ENCODE results near the gene ACTBL2. TPM values are rescaled to one million over a fixed set of nuclear protein-coding genes. Genes with fewer than 3 reads are reported as not detected.

The ACTBL2 gene
- total and polyA plus RNA-seq, 2 experiments from 2014 or later: 0.17 to 0.83 TPM

- Histone ChIP-seq H3K4me2 (no peak overlapping the region), H3K9me3 (ENCODE audit: low read depth) (no peaks in the 10 kb centered on the region), H3K36me3 (replicated peaks; ENCODE audit: insufficient read depth, low read depth) (no peaks in the 10 kb centered on the region), H3K27ac (no peak overlapping the region), H2AFZ (no peak overlapping the region), H3K9me2 (replicated peaks; ENCODE audit: insufficient read depth) (no peaks in the 10 kb centered on the region), H3K4me1 (ENCODE audit: insufficient read depth) (peaks cover 22% of the 10 kb centered on the region), H3K4me3 (no peak overlapping the region), H4K20me1 (ENCODE audit: insufficient read depth, poor library complexity, severe bottlenecking) (no peaks in the 10 kb centered on the region), H3K27me3 (no peaks in the 10 kb centered on the region), H3K79me2 (no peaks in the 10 kb centered on the region)
- DNase-seq (ENCODE audit: low spot score): no peak
- no peak for TF ChIP-seq CTCF (IDR thresholded peaks at IDR 0.05; ENCODE audit: poor library complexity)
- no peak for TF ChIP-seq EZH2phosphoT487 (IDR thresholded peaks at IDR 0.05; ENCODE audit: low read depth, severe bottlenecking, unreplicated experiment)
- no peak for TF ChIP-seq EZH2 (IDR thresholded peaks at IDR 0.05; ENCODE audit: borderline replicate concordance)
- 93% methylated on average over 2 of the region's 2 CpGs for WGBS (ENCODE audit: low lambda C conversion rate, missing lambda C conversion rate)
Measured at GRCh38 chr5:57432876-57433275, 49.7 kb downstream of the ACTBL2 start.

GRCh38 chr5:57431759-57432158 is 50.9 kb downstream of the ACTBL2 start:
- H3K27me3 ChIP-seq: no peaks in the 10 kb centered on the region
- peaks cover 22% of the 10 kb centered on the region for H3K4me1 ChIP-seq (ENCODE audit: insufficient read depth)
- no peak overlapping the region for H2AFZ ChIP-seq
- no peaks in the 10 kb centered on the region for H3K79me2 ChIP-seq
- no peak for DNase-seq (ENCODE audit: low spot score)
- no peaks in the 10 kb centered on the region for H3K9me2 ChIP-seq (replicated peaks; ENCODE audit: insufficient read depth)
- TF ChIP-seq EZH2phosphoT487 (IDR thresholded peaks at IDR 0.05; ENCODE audit: low read depth, severe bottlenecking, unreplicated experiment): no peak
- no peak for TF ChIP-seq EZH2 (IDR thresholded peaks at IDR 0.05; ENCODE audit: borderline replicate concordance)
- TF ChIP-seq CTCF (IDR thresholded peaks at IDR 0.05; ENCODE audit: poor library complexity): no peak
- no peak overlapping the region for H3K4me3 ChIP-seq
- H3K4me2 ChIP-seq: no peak overlapping the region
- H3K9me3 ChIP-seq (ENCODE audit: low read depth): no peaks in the 10 kb centered on the region
- H3K27ac ChIP-seq: peak overlapping the region; percentile 24
- H4K20me1 ChIP-seq (ENCODE audit: insufficient read depth, poor library complexity, severe bottlenecking): no peaks in the 10 kb centered on the region
- no peaks in the 10 kb centered on the region for H3K36me3 ChIP-seq (replicated peaks; ENCODE audit: insufficient read depth, low read depth)
- 70% methylated on average over 6 of the region's 6 CpGs for WGBS (ENCODE audit: low lambda C conversion rate, missing lambda C conversion rate)
